ENCODE data around the gene MICAL2.

- TF ChIP-seq POLR2A (IDR thresholded peaks at IDR 0.05): no peak
- TF ChIP-seq, protein P1, sequence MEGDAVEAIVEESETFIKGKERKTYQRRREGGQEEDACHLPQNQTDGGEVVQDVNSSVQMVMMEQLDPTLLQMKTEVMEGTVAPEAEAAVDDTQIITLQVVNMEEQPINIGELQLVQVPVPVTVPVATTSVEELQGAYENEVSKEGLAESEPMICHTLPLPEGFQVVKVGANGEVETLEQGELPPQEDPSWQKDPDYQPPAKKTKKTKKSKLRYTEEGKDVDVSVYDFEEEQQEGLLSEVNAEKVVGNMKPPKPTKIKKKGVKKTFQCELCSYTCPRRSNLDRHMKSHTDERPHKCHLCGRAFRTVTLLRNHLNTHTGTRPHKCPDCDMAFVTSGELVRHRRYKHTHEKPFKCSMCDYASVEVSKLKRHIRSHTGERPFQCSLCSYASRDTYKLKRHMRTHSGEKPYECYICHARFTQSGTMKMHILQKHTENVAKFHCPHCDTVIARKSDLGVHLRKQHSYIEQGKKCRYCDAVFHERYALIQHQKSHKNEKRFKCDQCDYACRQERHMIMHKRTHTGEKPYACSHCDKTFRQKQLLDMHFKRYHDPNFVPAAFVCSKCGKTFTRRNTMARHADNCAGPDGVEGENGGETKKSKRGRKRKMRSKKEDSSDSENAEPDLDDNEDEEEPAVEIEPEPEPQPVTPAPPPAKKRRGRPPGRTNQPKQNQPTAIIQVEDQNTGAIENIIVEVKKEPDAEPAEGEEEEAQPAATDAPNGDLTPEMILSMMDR (IDR thresholded peaks at IDR 0.05 in 4 of 5, conservative IDR thresholded peaks at IDR 0.05 in 1 of 5): no peak
These were observed 151.2 kb downstream of the MICAL2 start for GRCh38 chr11:12261551-12261950.

Measured in gastrocnemius medialis (tissue), 4 donors.